Tibial artery (tissue), 4 donors: ENCODE data around the gene DRICH1.
"Not testable (repeated sequence)": the region's sequence is repeated elsewhere in the genome, so short reads cannot be mapped to it uniquely, and the experiment has no call there.

Experiments
- DNase-seq, 2 donors: peaks; one replicate each; pipeline ENCODE4 v3.0.0-alpha.2; 2019
- H3K27ac ChIP-seq, 2 donors: fragments of 200-600 bp; sonication (generic) in 1 of 2; 1 replicate in 1 of 2; 2 replicates in 1 of 2; pipeline ENCODE4 v1.5.1; 2018 to 2019; ENCODE audit warnings: mild to moderate bottlenecking in 1 of 2
- H3K27me3 ChIP-seq, 2 donors: fragments of 200-600 bp; sonication (generic) in 1 of 2; one replicate each; pipeline versions ENCODE4 v1.5.1 to v1.6.0; 2016 to 2019
- H3K36me3 ChIP-seq, 3 donors: fragments of 200-600 bp; sonication (generic) in 2 of 3; one replicate each; pipeline ENCODE4 v1.5.1; 2016 to 2019; ENCODE audit warnings: mild to moderate bottlenecking in 2 of 3
- H3K4me1 ChIP-seq, 4 donors: fragments of 200-600 bp; sonication (generic) in 2 of 4; 1 replicate in 3 of 4; 2 replicates in 1 of 4; pipeline ENCODE4 v1.5.1; 2016 to 2019
- H3K4me3 ChIP-seq, 2 donors: fragments of 200-600 bp; sonication (generic) in 1 of 2; 1 replicate in 1 of 2; 2 replicates in 1 of 2; pipeline ENCODE4 v1.5.1; 2018 to 2019; ENCODE audit warnings: mild to moderate bottlenecking in 2 of 2
- H3K9me3 ChIP-seq, 3 donors: fragments of 200-600 bp; sonication (generic) in 1 of 3; one replicate each; pipeline ENCODE4 v1.5.1; 2016 to 2019
- CTCF ChIP-seq, 2 experiments: fragments of 200-600 bp in 1 of 2; fragments of 450-650 bp in 1 of 2; IDR thresholded peaks; one replicate each; pipeline ENCODE4 v1.5.1; 2017 to 2019; ENCODE audit warnings: antibody characterized with exemption in 2 of 2, mild to moderate bottlenecking in 1 of 2, moderate library complexity in 1 of 2
- intact Hi-C: fragments of 100-400 bp; cut with DNase I; formaldehyde crosslinking; loops from one replicate; pipeline ENCODE4 v1.15.0; 2023; ENCODE audit warnings: low total_unique reads

The DRICH1 gene

GRCh38 chr22:23604939-23605712 lies 27.0 kb downstream of the DRICH1 start:
- no peaks in the 10 kb centered on the region for H3K36me3 ChIP-seq
- H3K9me3 ChIP-seq = no peaks in the 10 kb centered on the region
- H3K27me3 ChIP-seq = peaks cover 0 to 37% of the 10 kb centered on the region in 2 donors
- no peak overlapping the region for H3K4me3 ChIP-seq
- intact Hi-C loops = no loop called here
- H3K4me1 ChIP-seq = no peaks in the 10 kb centered on the region
- DNase-seq = no peak
- no peak for TF ChIP-seq CTCF (IDR thresholded peaks at IDR 0.05)
- no peak overlapping the region for H3K27ac ChIP-seq

- intact Hi-C loops = no loop called here
- no peak for DNase-seq
- Histone ChIP-seq H3K36me3 (no peaks in the 10 kb centered on the region), H3K4me3 (no peak overlapping the region), H3K9me3 (no peaks in the 10 kb centered on the region), H3K4me1 (no peaks in the 10 kb centered on the region), H3K27ac (no peak overlapping the region), H3K27me3 (peaks cover 0 to 43% of the 10 kb centered on the region in 2 donors)
- TF ChIP-seq CTCF (IDR thresholded peaks at IDR 0.05) = no peak
Observed at GRCh38 chr22:23603266-23603665, 28.9 kb downstream of the DRICH1 start.

- no peak for TF ChIP-seq CTCF (IDR thresholded peaks at IDR 0.05)
- no peak overlapping the region for H3K4me3 ChIP-seq
- H3K27ac ChIP-seq = no peak overlapping the region
- H3K9me3 ChIP-seq = no peaks in the 10 kb centered on the region
- no peaks in the 10 kb centered on the region for H3K36me3 ChIP-seq
- H3K4me1 ChIP-seq = no peaks in the 10 kb centered on the region
- peaks cover 0 to 9% of the 10 kb centered on the region in 2 donors for H3K27me3 ChIP-seq
- intact Hi-C loops = no loop called here
- DNase-seq = no peak
Observed at GRCh38 chr22:23598805-23599518, 33.2 kb downstream of the DRICH1 start.

GRCh38 chr22:23597576-23598268 lies 34.4 kb downstream of the DRICH1 start:
- DNase-seq, intact Hi-C loops, H3K4me3 ChIP-seq, H3K4me1 ChIP-seq, H3K27ac ChIP-seq, H3K9me3 ChIP-seq, H3K36me3 ChIP-seq, H3K27me3 ChIP-seq: not testable (repeated sequence)

- H3K4me3 ChIP-seq, H3K27ac ChIP-seq, DNase-seq, H3K4me1 ChIP-seq, intact Hi-C loops, H3K27me3 ChIP-seq, H3K36me3 ChIP-seq, H3K9me3 ChIP-seq: not testable (repeated sequence)
Observed at GRCh38 chr22:23595904-23596303, 36.2 kb downstream of the DRICH1 start.

- DNase-seq = no peak
- no peak for TF ChIP-seq CTCF (IDR thresholded peaks at IDR 0.05)
- no peaks in the 10 kb centered on the region for H3K27me3 ChIP-seq
- no peaks in the 10 kb centered on the region for H3K4me1 ChIP-seq
- H3K4me3 ChIP-seq = no peak overlapping the region
- intact Hi-C loops = no loop called here
- H3K27ac ChIP-seq = no peak overlapping the region
- no peaks in the 10 kb centered on the region for H3K9me3 ChIP-seq
- H3K36me3 ChIP-seq = no peaks in the 10 kb centered on the region
Observed at GRCh38 chr22:23591846-23592245, 40.3 kb downstream of the DRICH1 start.
